Measurements from ENCODE around the gene ATP2B1.

ATP2B1 gene

GRCh38 chr12:89551747-89552146 lies 156.9 kb downstream of the ATP2B1 start:
- Mint-ChIP-seq H3K4me3 (no peak overlapping the region), H3K9me3 (no peaks in the 10 kb centered on the region), H3K27ac (ENCODE audit: low read depth) (no peak overlapping the region), H3K36me3 (ENCODE audit: insufficient read depth) (no peaks in the 10 kb centered on the region), H3K27me3 (peaks cover 6% of the 10 kb centered on the region), H3K4me1 (no peaks in the 10 kb centered on the region)
- ATAC-seq (replicated peaks; ENCODE audit: extremely low read depth, poor library complexity, severe bottlenecking) (no peak), DNase-seq (ENCODE audit: low spot score in 2 of 2) (no peak)

GRCh38 chr12:89547101-89547500 lies 161.5 kb downstream of the ATP2B1 start:
- peaks cover 11% of the 10 kb centered on the region for H3K4me1 Mint-ChIP-seq
- no peaks in the 10 kb centered on the region for H3K27me3 Mint-ChIP-seq
- ATAC-seq (replicated peaks; ENCODE audit: extremely low read depth, poor library complexity, severe bottlenecking) (no peak), DNase-seq (ENCODE audit: low spot score in 2 of 2) (no peak)
- H3K4me3 Mint-ChIP-seq, result no peak overlapping the region
- no peak overlapping the region for H3K27ac Mint-ChIP-seq (ENCODE audit: low read depth)
- no peaks in the 10 kb centered on the region for H3K9me3 Mint-ChIP-seq
- H3K36me3 Mint-ChIP-seq (ENCODE audit: insufficient read depth), result no peaks in the 10 kb centered on the region

GRCh38 chr12:89546151-89546550 lies 162.5 kb downstream of the ATP2B1 start:
- H3K36me3 Mint-ChIP-seq (ENCODE audit: insufficient read depth), result no peaks in the 10 kb centered on the region
- ATAC-seq (replicated peaks; ENCODE audit: extremely low read depth, poor library complexity, severe bottlenecking), result no peak
- H3K27me3 Mint-ChIP-seq, result no peaks in the 10 kb centered on the region
- no peaks in the 10 kb centered on the region for H3K9me3 Mint-ChIP-seq
- no peak overlapping the region for H3K27ac Mint-ChIP-seq (ENCODE audit: low read depth)
- H3K4me3 Mint-ChIP-seq, result no peak overlapping the region
- peaks cover 13% of the 10 kb centered on the region for H3K4me1 Mint-ChIP-seq
- DNase-seq (ENCODE audit: low spot score in 2 of 2), result no peak

- Mint-ChIP-seq H3K36me3 (ENCODE audit: insufficient read depth) (peaks cover 2% of the 10 kb centered on the region), H3K4me3 (no peak overlapping the region), H3K27ac (ENCODE audit: low read depth) (no peak overlapping the region), H3K4me1 (peaks cover 13% of the 10 kb centered on the region), H3K9me3 (no peaks in the 10 kb centered on the region), H3K27me3 (no peaks in the 10 kb centered on the region)
- DNase-seq (ENCODE audit: low spot score in 2 of 2) (no peak), ATAC-seq (replicated peaks; ENCODE audit: extremely low read depth, poor library complexity, severe bottlenecking) (no peak)
Observed at GRCh38 chr12:89544681-89545184, 163.9 kb downstream of the ATP2B1 start.

GRCh38 chr12:89544022-89544421 lies 164.6 kb downstream of the ATP2B1 start:
- Mint-ChIP-seq H3K27me3 (no peaks in the 10 kb centered on the region), H3K9me3 (no peaks in the 10 kb centered on the region), H3K27ac (ENCODE audit: low read depth) (no peak overlapping the region), H3K4me3 (no peak overlapping the region), H3K36me3 (ENCODE audit: insufficient read depth) (peaks cover 2% of the 10 kb centered on the region), H3K4me1 (peaks cover 13% of the 10 kb centered on the region)
- ATAC-seq (replicated peaks; ENCODE audit: extremely low read depth, poor library complexity, severe bottlenecking) (no peak), DNase-seq (ENCODE audit: low spot score in 2 of 2) (no peak)

- ATAC-seq (replicated peaks; ENCODE audit: extremely low read depth, poor library complexity, severe bottlenecking) (peak; percentile 81), DNase-seq (ENCODE audit: low spot score in 2 of 2) (peak; percentile 41 to 44)
- no peaks in the 10 kb centered on the region for H3K9me3 Mint-ChIP-seq
- H3K4me1 Mint-ChIP-seq, result peaks cover 13% of the 10 kb centered on the region
- H3K36me3 Mint-ChIP-seq (ENCODE audit: insufficient read depth), result peaks cover 2% of the 10 kb centered on the region
- H3K27me3 Mint-ChIP-seq, result no peaks in the 10 kb centered on the region
- H3K4me3 Mint-ChIP-seq, result no peak overlapping the region
- no peak overlapping the region for H3K27ac Mint-ChIP-seq (ENCODE audit: low read depth)
Observed at GRCh38 chr12:89542912-89543592, 165.6 kb downstream of the ATP2B1 start.

GRCh38 chr12:89542236-89542635 lies 166.4 kb downstream of the ATP2B1 start:
- DNase-seq (ENCODE audit: low spot score in 2 of 2) (no peak), ATAC-seq (replicated peaks; ENCODE audit: extremely low read depth, poor library complexity, severe bottlenecking) (no peak)
- Mint-ChIP-seq H3K9me3 (no peaks in the 10 kb centered on the region), H3K27ac (ENCODE audit: low read depth) (no peak overlapping the region), H3K4me3 (no peak overlapping the region), H3K4me1 (peaks cover 13% of the 10 kb centered on the region), H3K27me3 (no peaks in the 10 kb centered on the region), H3K36me3 (ENCODE audit: insufficient read depth) (peaks cover 2% of the 10 kb centered on the region)

- H3K4me3 Mint-ChIP-seq, result no peak overlapping the region
- ATAC-seq (replicated peaks; ENCODE audit: extremely low read depth, poor library complexity, severe bottlenecking) (no peak), DNase-seq (ENCODE audit: low spot score in 2 of 2) (no peak)
- no peaks in the 10 kb centered on the region for H3K9me3 Mint-ChIP-seq
- H3K27me3 Mint-ChIP-seq, result no peaks in the 10 kb centered on the region
- peaks cover 13% of the 10 kb centered on the region for H3K4me1 Mint-ChIP-seq
- peaks cover 2% of the 10 kb centered on the region for H3K36me3 Mint-ChIP-seq (ENCODE audit: insufficient read depth)
- H3K27ac Mint-ChIP-seq (ENCODE audit: low read depth), result no peak overlapping the region
Observed at GRCh38 chr12:89540586-89540985, 168.1 kb downstream of the ATP2B1 start.

GRCh38 chr12:89539426-89540223 lies 169.0 kb downstream of the ATP2B1 start:
- no peaks in the 10 kb centered on the region for H3K9me3 Mint-ChIP-seq
- H3K4me3 Mint-ChIP-seq, result no peak overlapping the region
- no peaks in the 10 kb centered on the region for H3K27me3 Mint-ChIP-seq
- H3K27ac Mint-ChIP-seq (ENCODE audit: low read depth), result no peak overlapping the region
- peaks cover 2% of the 10 kb centered on the region for H3K36me3 Mint-ChIP-seq (ENCODE audit: insufficient read depth)
- DNase-seq (ENCODE audit: low spot score in 2 of 2) (no peak), ATAC-seq (replicated peaks; ENCODE audit: extremely low read depth, poor library complexity, severe bottlenecking) (no peak)
- peaks cover 13% of the 10 kb centered on the region for H3K4me1 Mint-ChIP-seq

- H3K4me3 Mint-ChIP-seq, result no peak overlapping the region
- H3K27me3 Mint-ChIP-seq, result no peaks in the 10 kb centered on the region
- DNase-seq (ENCODE audit: low spot score in 2 of 2) (no peak), ATAC-seq (replicated peaks; ENCODE audit: extremely low read depth, poor library complexity, severe bottlenecking) (no peak)
- H3K27ac Mint-ChIP-seq (ENCODE audit: low read depth), result no peak overlapping the region
- H3K36me3 Mint-ChIP-seq (ENCODE audit: insufficient read depth), result peaks cover 2% of the 10 kb centered on the region
- peaks cover 13% of the 10 kb centered on the region for H3K4me1 Mint-ChIP-seq
- no peaks in the 10 kb centered on the region for H3K9me3 Mint-ChIP-seq
Observed at GRCh38 chr12:89538897-89539296, 169.7 kb downstream of the ATP2B1 start.
